HG03039 (cell line): ENCODE results near the gene COL5A1.

Experiments used
- ATAC-seq: cut with Tn5 transposase; IDR thresholded peaks from one replicate; pipeline ENCODE4 v1.9.1; 2021; ENCODE audit warnings: mild to moderate bottlenecking, moderate library complexity; ENCODE audit not compliant: unreplicated experiment

The COL5A1 gene

DNA sequence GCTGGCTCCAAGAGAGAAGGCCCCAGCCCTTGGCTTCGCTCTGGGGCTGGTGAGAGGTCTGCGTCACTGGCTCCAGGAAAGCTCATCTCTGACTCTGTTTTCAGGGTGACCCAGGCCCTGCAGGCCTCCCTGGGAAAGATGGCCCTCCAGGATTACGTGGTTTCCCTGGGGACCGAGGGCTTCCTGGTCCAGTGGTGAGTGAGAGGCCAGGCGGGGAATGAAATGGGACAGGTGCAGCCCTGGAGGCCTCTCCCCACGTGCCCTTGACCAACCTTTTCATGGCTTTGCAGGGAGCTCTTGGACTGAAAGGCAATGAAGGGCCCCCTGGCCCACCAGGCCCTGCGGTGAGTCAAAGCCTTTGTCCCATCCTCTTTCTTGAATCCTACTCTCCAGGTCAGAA is 163.3 kb downstream of the COL5A1 start:
- ATAC-seq, result no peak

DNA sequence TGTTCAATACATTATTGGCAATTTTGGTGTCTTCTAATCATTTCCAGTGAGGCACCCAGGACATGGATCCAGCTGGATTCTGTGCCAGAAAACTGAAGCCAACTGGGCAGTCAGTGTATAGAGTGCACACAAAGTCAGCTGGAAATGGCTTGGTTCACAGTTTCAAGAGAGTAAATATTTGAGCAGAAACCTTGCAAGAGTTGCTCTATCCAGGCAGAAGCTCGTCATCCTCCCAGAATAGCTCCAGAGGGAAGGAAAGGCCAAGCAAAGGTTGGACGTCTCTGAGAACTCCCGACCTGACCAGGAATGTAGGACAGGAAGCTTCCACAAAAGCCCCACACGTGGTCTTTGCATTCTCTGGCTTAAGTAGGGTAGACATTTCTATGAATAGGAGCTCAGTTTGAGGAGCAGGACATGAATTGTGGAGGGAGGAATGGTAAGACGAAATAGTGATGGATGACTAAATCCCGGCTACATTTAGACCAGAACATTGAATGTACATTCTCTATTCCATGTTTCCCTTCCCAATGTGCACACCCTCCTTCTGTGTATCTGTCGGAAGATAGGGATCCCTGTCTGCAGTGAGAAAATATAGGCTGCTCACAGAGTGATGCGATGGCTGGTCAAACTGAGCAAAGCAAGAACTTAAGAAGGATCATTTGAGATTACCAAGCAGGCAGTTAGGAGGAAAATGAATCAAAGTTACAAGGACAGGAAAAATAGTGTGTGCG is 166.3 kb downstream of the COL5A1 start:
- ATAC-seq, result no peak

DNA sequence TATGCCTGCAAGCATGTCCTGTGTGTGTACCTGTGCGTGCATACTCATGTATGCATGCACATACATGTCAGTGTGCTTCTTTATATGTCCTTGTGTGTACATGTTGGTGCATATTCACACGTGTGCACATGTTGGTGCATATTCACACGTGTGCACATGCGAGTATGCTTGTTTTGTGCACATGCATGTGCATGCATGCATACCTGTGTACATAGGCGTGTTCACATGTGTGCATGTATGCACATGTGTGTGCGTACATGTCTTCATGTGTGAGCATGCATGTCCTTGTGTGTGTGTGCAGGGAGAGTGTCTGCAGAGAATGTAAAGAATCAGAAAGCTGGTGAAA is 166.8 kb downstream of the COL5A1 start:
- ATAC-seq, result no peak

DNA sequence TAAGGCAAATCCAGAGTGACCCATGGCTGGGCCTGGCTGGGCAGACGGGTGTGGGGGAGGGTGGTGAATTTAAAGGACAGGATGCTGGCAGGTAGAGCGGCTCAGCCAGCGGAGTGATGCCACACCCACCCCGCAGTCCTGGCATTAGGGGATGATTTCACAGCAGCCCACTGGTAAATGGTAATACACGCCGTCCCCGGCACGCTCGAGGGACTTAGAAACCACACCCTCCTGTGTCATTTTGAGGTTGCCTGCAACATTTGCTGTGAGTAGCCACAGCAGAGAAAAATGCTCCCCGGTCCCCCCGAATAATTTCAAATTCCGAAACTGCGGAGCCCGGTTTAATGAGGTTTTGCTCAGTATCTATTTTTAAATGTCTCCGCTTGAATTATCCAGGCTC is 167.7 kb downstream of the COL5A1 start:
- ATAC-seq, result no peak

DNA sequence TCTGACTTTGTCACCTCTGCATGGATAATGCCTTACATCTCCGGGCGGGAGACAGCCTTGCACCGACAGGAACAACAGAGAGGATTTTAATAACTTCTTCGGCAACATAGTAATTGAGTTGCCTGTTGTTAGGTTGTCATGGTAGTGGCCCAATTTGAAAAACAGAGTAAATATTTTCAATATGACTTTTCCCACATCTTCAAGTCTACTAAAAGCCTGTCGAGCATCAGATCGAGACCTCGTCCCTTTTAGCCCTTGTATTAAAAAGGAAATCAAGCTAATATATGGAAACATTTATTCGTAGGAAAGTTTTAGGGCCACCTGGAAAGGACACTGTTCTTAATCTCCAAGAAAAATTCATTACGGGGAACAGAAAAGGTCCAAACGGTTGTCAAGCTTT is 168.2 kb downstream of the COL5A1 start:
- ATAC-seq, result no peak

DNA sequence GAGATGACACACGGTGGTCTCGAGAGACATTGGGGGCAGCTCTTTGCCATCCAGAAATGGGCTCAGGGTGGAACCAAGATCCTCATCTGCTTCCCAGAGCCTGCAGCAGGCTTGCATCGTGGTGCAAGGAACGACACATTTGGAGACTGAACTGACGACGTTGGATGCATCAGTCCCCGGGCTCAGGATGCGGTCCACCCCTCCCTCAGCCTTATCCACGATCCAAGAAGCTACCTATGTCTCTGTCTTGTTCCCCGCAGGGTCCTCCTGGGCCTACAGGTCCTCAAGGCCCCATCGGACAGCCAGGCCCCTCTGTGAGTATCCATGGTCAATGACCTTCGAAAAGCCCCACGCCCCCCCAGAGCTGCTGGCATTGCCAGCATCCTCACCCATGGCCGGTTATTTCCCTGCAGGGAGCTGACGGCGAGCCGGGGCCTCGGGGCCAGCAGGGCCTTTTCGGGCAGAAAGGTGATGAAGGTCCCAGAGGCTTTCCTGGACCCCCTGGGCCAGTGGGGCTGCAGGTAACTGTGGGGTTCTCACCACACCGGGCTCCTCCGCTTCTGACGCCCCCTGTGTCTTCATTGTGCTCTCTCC is 169.6 kb downstream of the COL5A1 start:
- ATAC-seq, result no peak

DNA sequence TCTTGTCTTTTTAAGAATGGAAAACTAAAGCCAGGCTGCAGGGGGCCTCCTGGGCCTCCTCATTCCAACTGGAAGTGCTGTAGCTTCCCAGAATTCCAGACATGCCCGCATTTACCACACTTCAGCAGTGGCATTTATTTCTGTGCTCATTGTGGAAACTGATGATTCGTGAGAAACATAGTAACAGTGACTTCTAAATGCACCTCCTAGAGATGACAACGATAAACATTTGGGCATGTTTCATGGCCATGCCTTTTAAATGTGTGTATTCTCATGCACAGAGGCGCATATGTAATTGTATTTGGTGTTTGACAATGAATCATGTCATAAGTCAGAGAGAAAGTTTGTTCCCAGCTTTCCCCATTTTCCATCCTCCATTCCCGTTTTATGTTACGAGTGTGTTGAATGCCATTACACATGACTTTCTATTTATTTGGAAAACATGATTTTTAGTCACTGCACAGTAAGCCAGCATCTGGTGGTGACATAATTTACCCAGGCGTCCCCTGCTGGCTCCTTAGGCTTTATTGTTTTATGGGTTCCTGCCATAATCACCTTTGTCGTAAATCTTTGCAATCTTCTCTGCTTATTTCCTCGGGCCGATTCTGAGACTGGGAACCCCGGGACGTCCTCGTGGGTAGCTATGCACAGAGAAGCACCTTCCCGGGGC is 170.2 kb downstream of the COL5A1 start:
- ATAC-seq, result no peak

DNA sequence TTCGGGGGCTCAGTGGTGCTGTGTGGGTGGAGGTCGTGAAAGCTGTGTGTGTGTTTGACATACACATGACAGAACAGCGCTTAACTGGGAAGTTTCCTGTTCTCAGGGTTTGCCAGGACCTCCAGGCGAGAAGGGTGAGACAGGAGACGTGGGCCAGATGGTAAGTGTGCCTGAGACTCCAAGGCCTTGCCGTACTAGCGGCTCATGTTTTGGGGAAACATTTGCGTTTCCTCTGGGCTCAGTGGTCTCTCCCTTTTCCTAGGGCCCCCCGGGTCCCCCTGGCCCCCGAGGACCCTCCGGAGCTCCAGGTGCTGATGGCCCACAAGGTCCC is 170.7 kb downstream of the COL5A1 start:
- no peak for ATAC-seq

DNA sequence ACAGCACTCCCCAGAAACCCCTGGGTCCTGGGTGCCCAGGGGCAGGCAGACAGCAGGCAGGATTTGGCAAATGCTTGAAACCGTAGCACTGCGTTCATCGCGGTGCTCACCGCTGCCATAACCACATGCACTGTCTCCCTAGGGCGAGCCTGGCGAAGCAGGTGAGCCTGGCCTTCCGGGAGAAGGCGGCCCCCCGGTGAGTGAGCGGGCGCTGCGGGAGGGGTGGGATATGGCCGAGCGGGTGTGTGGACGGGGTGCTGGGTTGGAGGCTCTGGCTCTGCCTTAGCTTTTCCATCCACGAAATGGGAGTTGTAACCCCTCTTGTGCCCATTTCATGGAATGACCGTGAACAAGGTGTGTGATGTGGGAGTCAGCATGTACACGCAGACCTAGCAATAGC is 172.2 kb downstream of the COL5A1 start:
- ATAC-seq, result no peak

DNA sequence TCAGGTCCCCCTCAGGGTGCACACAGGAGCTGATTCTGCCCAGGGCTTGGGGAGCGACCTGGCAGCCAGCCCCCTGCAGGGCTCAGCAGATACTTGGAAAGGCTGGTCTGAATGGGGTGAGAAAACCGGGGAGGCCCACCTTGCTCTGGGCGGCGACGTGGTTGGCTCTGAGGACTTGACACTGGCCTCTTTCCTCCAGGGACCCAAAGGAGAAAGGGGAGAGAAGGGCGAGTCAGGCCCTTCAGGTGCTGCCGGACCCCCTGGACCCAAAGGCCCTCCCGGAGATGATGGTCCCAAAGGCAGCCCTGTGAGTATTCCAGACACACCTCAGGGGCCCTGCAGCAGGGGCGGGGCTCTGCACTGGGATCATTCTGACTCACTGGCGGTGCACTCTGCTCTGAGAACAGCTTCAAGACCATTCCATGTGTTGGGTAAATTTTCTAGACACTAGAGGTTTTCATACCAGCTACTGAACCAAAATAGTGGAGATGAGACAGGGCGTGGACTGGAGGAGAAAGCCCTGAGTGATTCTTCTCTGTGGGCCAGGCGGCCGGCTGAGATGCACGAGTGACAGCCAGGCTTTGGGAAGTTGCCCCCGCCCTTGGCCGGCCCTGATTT is 173.1 kb downstream of the COL5A1 start:
- no peak for ATAC-seq

DNA sequence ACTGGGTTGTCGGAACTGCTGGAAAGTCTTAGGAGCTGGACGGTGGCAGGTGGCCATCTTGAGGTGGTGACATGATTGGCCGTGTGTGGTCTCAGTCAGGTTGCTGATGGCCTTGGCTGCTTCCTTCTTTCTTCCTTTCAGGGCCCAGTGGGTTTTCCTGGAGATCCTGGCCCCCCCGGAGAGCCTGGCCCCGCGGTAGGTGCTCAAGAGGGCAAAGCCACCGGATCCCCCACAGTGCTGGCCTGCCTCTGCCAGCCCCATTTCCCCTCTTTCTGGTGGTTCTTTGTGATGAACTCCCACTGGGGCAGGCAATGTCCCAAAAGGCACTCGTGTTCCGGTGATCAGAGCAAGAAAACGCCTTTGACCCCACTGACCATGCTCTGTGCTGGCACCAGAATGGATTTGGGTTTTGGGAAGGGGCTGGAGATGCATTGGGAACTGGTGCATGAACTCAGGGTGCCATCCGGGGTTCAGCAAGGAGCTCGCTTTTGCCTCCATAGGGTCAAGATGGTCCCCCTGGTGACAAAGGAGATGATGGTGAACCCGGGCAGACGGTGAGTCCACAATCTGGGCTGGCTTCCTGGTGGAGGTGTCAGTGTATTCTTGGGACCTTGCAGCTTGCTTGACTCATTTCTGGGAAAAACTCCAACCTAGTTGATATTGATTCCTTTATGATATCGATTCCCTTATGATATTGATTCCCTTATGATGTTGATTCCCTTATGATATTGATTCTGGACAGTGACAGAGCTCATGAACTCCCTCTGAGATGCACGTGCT is 174.0 kb downstream of the COL5A1 start:
- ATAC-seq, result no peak

DNA sequence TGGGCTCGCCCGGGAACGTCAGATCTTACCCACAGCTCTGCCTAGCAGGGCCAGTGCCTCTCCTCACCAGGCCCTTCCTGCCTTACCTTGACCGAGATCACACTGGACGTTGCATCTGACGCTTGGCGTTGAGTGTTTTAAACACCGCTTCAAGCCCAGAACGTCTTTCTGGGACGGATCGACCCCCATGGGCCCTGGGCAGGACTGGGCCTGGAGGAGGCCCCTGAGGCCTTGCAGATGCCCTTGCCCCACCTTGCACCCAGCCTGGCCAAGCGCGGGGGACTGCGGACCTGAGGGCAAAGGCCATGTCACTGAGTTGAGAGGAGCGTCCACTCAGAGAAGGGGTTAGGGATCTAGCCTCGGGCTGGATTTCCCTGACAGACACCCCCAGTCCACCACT is 174.7 kb downstream of the COL5A1 start:
- ATAC-seq, result no peak

DNA sequence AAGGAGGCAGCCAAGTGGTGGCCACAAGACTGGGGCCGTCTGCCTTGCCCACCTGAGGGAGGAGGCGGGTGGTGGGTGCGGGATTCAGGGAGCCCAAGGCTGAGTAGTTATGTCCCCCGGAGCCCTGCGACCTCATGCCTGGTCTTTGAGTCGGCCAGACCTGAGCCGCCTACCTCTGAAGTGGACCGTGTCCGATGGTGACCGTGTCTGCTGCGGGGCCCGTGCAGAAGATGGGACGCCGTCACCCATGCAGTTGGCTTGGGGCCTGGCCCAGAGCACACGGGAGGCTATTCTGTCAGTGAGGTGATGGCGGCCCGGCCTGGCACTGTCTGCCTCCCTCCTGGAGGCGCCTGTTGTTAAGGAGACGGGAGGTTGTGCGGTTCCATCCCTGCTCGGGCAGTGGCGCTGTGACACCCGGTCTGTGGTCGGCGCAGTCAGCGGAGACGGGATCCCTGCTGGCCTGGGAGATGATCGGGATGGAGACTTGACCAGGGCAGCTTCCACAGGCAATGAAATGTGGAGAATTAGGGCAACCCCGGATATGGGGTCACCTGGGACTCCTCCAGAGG is 176.5 kb downstream of the COL5A1 start:
- ATAC-seq, result no peak

DNA sequence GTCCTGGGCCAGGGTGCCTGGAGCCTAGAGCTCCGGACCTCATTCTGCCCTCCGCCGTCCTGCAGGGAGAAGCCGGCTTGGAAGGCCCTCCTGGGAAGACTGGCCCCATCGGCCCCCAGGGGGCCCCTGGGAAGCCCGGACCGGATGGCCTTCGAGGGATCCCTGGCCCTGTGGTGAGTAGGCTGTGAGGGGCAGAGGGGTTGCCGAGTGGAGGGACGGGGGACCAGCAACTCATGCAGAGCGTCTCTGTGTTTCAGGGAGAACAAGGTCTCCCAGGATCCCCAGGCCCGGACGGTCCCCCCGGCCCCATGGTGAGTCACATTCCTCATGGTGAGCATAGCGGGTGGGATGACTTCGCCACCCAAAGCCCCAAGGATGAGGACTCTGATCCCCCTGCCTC is 177.0 kb downstream of the COL5A1 start:
- no peak for ATAC-seq

DNA sequence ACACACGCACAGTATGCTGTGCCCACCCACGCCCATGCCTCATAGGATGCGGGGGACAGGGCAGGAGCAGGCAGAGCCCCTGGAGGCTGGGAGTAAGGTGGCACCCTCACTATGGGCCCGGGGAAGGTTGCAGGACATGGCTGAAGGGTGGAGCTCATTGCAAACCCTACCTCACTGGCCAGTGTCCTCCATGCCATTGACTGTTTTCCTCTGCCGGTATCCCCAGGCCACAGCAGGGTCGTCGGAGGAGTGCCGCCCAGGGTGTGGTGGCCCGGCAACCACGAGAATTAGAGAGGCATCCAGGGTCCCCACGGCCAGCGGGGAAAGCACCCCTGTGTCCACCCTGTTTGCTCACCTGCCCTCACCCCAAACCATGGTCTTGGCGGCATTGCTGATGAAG is 179.3 kb downstream of the COL5A1 start:
- no peak for ATAC-seq

DNA sequence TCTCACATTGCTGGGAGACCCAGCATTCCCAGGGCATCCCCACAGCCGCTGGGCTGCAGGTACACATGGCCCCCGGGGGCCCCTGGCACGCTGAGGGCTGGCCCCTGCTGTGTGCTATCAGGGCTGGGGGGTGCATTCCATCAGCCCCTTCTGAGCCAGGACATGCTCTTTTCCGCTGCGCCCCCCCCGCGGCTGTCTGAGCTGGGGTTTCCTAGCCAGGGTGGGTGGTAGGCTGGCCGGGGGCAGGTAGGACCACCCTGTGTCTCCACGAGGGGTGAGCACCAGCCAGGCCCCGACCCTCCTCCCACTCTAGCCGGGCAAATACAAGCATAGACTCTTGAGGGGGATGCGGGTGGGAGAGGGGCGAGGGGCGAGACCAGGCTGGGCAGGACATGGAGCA is 180.9 kb downstream of the COL5A1 start:
- no peak for ATAC-seq

DNA sequence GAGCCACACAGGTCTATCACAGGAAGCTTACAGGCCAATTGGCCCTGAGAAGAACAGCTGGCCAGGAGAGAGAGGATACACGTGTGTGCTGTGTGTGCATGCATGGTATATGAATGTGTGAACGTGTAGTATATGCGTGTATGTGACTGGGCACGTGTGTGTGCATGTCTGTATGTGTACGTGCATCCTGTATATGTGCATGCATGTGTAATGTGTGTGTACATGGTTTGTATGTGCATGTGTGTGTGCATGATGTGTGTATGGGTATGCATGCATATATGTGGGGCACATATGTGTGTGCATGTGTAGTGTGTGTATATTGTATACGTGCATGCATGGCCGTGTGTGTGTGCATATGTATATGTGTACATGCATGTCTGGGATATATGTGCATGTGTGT is 182.0 kb downstream of the COL5A1 start:
- ATAC-seq, result no peak

DNA sequence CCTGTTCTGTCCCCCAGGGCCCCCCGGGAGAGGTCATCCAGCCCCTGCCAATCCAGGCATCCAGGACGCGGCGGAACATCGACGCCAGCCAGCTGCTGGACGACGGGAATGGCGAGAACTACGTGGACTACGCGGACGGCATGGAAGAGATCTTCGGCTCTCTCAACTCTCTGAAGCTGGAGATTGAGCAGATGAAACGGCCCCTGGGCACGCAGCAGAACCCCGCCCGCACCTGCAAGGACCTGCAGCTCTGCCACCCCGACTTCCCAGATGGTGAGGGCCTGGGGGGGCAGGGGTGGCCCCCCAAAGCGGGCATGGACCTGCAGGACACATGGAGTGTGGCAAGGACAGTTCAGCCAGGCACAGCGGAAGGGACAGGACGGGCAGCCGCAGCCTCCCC is 183.0 kb downstream of the COL5A1 start:
- ATAC-seq, result no peak

DNA sequence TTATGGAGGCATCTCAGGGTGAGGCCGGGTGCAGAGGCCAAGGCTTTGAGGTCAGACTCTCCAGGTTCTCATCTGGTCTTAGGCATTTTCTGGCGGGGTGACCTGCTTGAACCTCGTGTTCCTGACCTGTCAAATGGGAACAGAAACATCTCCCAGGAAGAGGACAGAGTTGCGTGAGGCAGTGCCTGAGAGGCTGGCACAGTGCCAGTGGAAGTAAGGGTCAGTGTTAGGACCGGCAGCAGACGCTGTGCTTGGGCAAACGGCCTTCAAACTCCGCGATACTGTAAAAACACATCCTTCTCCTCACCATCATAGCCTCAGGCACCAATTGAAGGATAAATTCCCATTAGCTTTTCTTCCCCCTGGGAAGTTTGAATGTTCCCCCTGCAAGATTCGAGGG is 183.4 kb downstream of the COL5A1 start:
- ATAC-seq, result no peak

DNA sequence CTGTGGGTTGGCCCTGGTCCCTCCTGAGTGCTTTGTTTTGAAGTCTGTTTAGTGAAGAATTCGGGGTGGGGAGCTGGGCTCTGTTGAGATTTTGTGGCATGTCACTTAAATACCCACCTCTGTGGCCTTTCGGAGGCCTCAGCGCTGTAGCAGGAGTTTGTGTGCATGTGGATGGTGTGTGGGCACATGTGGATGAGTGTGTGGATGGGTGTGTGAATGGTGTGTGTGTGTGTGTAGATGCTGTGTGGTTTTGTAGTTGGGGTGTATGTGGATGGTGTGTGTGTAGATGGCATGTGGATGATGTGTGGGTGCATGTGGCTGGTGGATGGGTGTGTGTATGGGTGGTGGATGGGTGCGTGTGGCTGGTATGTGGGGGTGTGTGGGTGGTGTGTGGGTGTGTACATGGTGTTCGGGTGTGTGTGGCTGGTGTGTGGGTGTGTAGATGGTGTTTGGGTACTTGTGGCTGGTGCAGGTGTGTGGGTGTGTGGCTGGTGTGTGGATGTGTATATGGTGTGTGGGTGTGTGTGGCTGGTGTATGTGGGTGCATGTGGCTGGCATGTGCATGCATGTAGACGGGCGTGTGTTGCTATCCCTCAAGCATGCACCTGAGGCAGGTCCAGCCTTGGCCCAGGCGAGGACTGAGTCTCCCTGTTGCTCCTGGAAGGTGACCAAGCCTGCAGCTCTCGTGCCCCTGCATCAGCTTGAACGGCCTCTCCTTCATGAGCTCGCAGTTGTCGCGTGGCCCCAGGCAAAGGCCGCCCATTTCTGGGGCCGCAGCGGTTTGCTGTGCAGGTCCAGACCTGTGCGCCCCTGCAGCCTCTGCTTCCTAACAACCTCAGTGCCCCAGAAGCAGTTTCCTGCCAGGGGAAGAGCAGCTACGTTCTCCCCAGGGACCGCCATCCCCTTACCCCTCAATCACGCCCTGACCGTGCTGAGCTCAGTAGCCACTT is 185.0 kb downstream of the COL5A1 start:
- ATAC-seq, result no peak
